ENCODE measurements around the gene ADCY7.

ADCY7 gene

GRCh38 chr16:50251375-50252081, 14.8 kb upstream of the ADCY7 start:
- DNase-seq, result no peak

GRCh38 chr16:50252082-50252611, 14.2 kb upstream of the ADCY7 start:
- no peak for DNase-seq

- no peak for DNase-seq
Measured at GRCh38 chr16:50252874-50253513, 13.4 kb upstream of the ADCY7 start.

GRCh38 chr16:50253514-50253910, 12.8 kb upstream of the ADCY7 start:
- no peak for DNase-seq

GRCh38 chr16:50254072-50254471, 12.3 kb upstream of the ADCY7 start:
- DNase-seq, result no peak

- no peak for DNase-seq
Measured at GRCh38 chr16:50255538-50255937, 10.8 kb upstream of the ADCY7 start.

GRCh38 chr16:50256604-50257003, 9.7 kb upstream of the ADCY7 start:
- DNase-seq, result no peak

GRCh38 chr16:50257876-50258275, 8.5 kb upstream of the ADCY7 start:
- DNase-seq, result no peak

- DNase-seq, result no peak
Measured at GRCh38 chr16:50259334-50260205, 6.8 kb upstream of the ADCY7 start.

- DNase-seq, result no peak
Measured at GRCh38 chr16:50260206-50261159, 5.9 kb upstream of the ADCY7 start.

- no peak for DNase-seq
Measured at GRCh38 chr16:50261160-50261706, 5.1 kb upstream of the ADCY7 start.

- DNase-seq, result no peak
Measured at GRCh38 chr16:50261707-50262235, 4.6 kb upstream of the ADCY7 start.

GRCh38 chr16:50263060-50263909, 3.1 kb upstream of the ADCY7 start:
- no peak for DNase-seq

- DNase-seq, result no peak
Measured at GRCh38 chr16:50263940-50264929, 2.1 kb upstream of the ADCY7 start.

- no peak for DNase-seq
Measured at GRCh38 chr16:50265260-50265659, 1.1 kb upstream of the ADCY7 start.

GRCh38 chr16:50265716-50266336, 525 bp upstream of the ADCY7 start:
- DNase-seq, result no peak

- DNase-seq, result no peak
Measured at GRCh38 chr16:50267151-50267631, 840 bp downstream of the ADCY7 start.

GRCh38 chr16:50267651-50268050, 1.3 kb downstream of the ADCY7 start:
- DNase-seq, result no peak

GRCh38 chr16:50268352-50268751, 2.0 kb downstream of the ADCY7 start:
- no peak for DNase-seq
